Left hindlimb (tissue), 1 donor: ENCODE data around the gene AQP2.

Experiments
- DNase-seq: peaks from one replicate; pipeline ENCODE4 v3.0.0-alpha.2; 2018

Gene AQP2

DNA sequence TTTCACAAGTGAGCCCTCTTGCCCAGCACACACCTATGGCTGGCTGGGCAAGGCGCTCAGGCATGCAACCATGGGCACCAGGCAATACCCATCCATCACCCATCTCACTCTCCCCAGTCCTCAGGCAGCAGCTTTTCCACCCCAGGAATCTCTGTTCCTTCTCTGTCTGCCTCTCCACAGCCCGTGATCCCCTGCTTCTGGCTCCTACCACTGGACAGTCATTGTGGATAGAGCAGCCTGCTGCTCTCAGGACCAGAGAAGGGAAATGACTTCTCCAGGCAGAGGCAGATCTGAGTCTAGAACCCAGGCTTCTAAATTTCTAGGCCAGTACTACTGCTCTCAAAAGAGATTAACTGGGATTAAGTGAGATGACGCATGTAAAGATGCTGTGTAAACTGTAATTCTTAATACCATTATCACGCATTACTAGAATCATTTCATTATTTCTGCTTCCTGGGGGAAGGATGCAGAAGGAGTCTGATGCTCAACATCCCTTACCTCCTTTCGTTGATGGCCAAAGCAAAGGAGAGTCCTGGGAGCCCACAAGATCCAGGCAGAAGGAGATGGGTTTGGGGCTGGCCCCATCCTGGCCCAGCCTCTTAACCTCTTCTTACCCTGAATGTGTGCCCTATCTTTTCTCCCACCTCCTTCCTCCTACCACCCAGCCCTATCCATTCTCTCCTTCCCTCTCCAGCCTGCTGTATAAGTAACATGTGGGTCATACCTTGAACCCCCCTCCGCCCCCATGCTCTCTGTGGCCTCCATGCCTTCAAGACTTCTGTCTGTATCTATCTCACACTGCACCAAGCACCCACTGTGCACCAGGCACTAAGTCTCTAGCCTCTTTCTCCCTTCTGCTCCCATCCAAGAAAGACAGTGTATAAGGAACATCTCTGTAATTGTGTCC, 6.4 kb downstream of the AQP2 start:
- peak; percentile 0 for DNase-seq

DNA sequence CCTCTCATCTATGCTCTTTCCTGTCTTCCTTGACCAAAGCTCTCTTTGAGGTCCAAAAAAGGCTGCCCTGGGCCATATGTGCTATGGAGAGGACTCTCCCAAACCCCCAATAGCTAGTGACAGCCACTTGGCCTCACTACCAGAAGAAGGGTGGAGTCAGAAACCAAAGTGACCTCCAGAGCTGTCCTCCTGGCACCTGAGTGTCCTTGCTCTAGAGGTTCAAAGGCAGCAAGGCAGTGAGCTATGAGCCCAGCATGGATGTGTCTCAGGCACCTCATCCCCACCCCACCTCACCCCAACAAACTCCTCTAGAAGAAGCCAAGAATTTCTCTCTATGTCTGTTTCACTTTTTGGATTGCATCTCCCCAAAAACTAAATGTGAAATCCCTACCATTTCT, 7.0 kb downstream of the AQP2 start:
- peak; percentile 1 for DNase-seq

- no peak for DNase-seq
These were observed 9.3 kb downstream of the AQP2 start for GRCh38 chr12:49959685-49960473.

GRCh38 chr12:49960474-49961110, 10.1 kb downstream of the AQP2 start:
- no peak for DNase-seq

DNA sequence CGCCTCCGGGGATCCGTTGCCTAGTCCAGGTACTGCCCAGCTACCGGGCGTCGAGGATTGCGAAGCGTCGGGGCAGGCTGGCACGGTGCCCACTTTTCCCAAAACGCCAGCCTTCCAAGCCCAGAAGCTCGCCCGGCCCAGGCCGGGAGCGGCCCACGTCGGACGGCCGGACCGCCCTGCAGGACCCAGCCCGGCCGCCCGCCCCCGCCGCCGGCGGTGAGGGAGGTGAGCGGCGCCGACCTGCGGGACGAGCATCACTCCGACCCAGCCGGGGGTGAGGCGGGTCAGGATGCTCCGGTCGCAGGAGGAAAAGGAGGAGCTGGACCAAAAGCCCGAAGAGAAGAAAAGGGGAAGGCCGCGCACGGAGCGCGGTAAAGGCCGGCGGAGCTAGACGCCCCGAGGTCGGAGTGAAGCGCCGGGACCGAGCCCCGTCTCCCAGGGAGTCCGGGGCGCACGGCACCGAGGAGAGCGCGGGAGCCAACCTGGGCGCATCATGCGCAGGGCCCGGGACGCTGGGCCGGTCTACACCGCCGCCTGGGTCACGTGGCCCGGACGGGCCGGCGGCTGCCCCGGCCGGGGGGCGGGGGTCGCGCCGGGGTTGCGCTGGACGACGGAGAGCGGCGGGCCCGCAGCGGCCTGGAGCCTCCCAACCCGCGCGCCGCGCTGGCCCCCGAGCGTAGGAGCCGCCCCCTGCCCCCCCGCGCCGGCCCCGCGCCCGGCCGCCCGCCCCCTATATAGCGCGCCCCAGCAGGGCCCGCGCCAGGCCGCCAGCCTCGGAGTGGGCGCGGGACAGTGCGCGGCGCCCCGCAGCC, 10.8 kb downstream of the AQP2 start, which contains the start of gene AQP5:
TSS of gene AQP5 (plus strand) at position 762 of the 812 bp plus-strand sequence. CDS start 146 bp downstream, outside the sequence.
- no peak for DNase-seq

GRCh38 chr12:49961993-49962764, 11.6 kb downstream of the AQP2 start:
- no peak for DNase-seq

- no peak for DNase-seq
These were observed 12.6 kb downstream of the AQP2 start for GRCh38 chr12:49962861-49963765.

- DNase-seq: no peak
These were observed 13.7 kb downstream of the AQP2 start for GRCh38 chr12:49963976-49964815.

GRCh38 chr12:49964849-49965624, 14.5 kb downstream of the AQP2 start:
- DNase-seq: peak; percentile 28

- peak; percentile 26 for DNase-seq
These were observed 15.3 kb downstream of the AQP2 start for GRCh38 chr12:49965836-49966235.

- DNase-seq: peak; percentile 48
These were observed 16.0 kb downstream of the AQP2 start for GRCh38 chr12:49966511-49967041.

- DNase-seq: peak; percentile 91
These were observed 16.7 kb downstream of the AQP2 start for GRCh38 chr12:49967042-49967776.

DNA sequence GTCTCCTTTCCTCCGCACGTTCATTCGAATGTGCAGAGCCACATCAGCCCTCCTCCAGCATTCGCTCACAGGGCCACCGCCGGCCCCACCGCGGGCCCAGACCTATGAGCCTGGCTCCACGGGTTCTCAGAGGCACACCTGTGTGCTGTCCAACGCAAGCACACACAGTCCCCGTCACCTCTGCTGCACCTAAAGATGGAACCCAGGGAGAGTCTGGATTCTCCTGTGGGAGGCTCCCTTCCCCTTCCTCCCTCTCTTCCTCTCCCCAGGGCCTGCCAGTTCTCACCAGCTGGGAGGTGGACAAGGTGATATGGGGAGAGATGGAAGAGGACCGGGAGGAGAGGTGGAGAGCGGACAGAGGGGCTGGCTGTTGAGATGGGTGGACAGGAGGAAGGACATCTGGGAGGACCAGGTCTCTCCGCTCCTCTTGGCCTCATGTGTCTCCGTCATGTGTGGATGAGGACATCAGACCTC, 17.3 kb downstream of the AQP2 start:
- no peak for DNase-seq

GRCh38 chr12:49968471-49968870, 17.9 kb downstream of the AQP2 start:
- no peak for DNase-seq

GRCh38 chr12:49969027-49969426, 18.5 kb downstream of the AQP2 start:
- no peak for DNase-seq

DNA sequence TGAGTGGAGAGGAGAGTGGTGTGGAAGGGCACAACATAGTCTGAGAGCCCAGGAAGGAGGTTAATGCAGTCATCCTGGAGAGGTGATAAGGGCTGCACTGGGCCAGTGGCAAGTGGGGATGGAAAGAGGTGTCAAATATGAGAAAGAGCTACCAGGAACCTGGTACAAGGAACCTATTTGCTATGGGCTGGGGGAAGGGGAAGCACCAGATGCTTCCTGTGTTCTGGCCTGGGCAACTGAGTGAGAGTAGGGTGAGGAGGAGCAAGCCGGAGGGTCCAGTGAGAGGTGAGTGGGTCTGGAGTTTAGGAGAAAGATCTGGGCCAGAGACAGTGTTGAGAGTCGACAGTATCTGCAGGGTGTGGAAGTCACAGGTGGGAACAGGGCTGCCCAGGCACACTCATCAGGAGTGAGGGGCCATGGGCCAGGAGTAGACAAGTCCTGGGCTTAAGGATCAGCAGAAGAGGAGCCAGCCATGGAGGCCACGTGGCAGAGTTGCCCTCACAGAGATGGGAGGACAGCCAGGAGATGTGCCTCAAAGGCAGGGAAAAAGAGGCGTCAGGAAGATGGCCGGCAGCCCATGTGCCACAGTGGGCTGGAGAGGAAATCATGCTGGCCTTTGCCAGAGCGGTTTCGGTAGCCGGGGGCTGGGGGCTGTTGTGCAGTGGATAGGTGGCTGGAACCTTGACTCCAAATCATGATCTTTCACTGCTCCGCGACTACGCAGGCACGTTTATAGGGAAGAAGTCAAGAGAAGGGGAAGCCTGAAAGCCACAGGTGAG, 19.3 kb downstream of the AQP2 start:
- DNase-seq: no peak

- DNase-seq: no peak
These were observed 20.1 kb downstream of the AQP2 start for GRCh38 chr12:49970658-49971057.
